Muscle of leg (tissue), 11 donors: ENCODE measurements around the gene BRMS1L. TPM values are rescaled to one million over a fixed set of nuclear protein-coding genes. Genes with fewer than 3 reads are reported as not detected.

Experiments
- DNase-seq: peaks from one replicate; pipeline ENCODE4 v3.0.0; 2013
- H3K27ac ChIP-seq: one replicate; pipeline ENCODE4 v1.5.1; 2013; ENCODE audit warnings: mild to moderate bottlenecking, low read length, control low read depth
- H3K27me3 ChIP-seq: one replicate; pipeline ENCODE4 v1.6.1; 2013; ENCODE audit warnings: low read length; ENCODE audit not compliant: control insufficient read depth, insufficient read depth
- H3K36me3 ChIP-seq: one replicate; pipeline ENCODE4 v1.6.1; 2013; ENCODE audit warnings: low read length; ENCODE audit not compliant: control insufficient read depth, insufficient read depth
- H3K4me1 ChIP-seq: one replicate; pipeline ENCODE4 v1.6.1; 2013; ENCODE audit warnings: low read length; ENCODE audit not compliant: control insufficient read depth, insufficient read depth
- H3K4me3 ChIP-seq: one replicate; pipeline ENCODE4 v1.5.1; 2013; ENCODE audit warnings: low read length, control low read depth
- H3K9me3 ChIP-seq: replicated peaks from 2 replicates; pipeline ENCODE4 v1.6.1; 2013; ENCODE audit warnings: low read depth, low read length; ENCODE audit not compliant: control insufficient read depth
- WGBS: methylation state at CpG from one replicate; pipeline ENCODE4 v1.1.5; 2013; ENCODE audit warnings: missing lambda C conversion rate; ENCODE audit not compliant: insufficient coverage; 5-methylcytosine and 5-hydroxymethylcytosine counted together
- polyA plus RNA-seq, 8 donors: library from polyadenylated mRNA; unstranded; fragments of 120-200 nt; gene quantifications; one replicate each; pipeline versions ENCODE4 v1.2.1 to v1.2.3, GENCODE V29; 2013; ENCODE audit warnings: inconsistent platforms in 1 of 8, low replicate concordance in 1 of 8; ENCODE audit not compliant: insufficient read length in 8 of 8, insufficient read depth in 1 of 8
- total RNA-seq: library from RNA; stranded (reverse); fragments of 120-200 nt; gene quantifications from one replicate; pipeline ENCODE4 v1.2.4, GENCODE V29; 2013

Gene BRMS1L
- total and polyA plus RNA-seq, 9 donors: 9.0 to 21.1 (median 18.7) TPM

DNA sequence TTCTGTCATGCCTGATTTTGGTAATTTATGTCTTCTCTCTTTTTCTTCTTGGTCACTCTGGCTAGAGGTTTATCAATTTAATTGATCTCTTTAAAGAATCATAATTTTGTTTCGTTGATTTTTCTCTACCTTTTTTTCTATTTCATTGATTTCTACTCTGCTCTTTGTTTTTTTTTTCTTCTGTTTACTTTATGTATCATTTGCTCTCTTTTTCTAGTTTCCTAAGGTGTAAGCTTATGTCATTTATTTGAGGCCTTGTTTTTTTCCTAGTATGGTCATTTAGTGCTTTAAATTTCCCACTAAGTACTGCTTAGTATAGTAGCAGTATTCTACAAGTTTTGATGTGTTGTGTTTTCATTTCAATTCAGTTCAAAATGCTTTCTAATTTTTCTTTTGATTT, 89.6 kb downstream of the BRMS1L start:
- Histone ChIP-seq H3K4me1 (no peaks in the 10 kb centered on the region), H3K27ac (no peak overlapping the region), H3K9me3 (no peaks in the 10 kb centered on the region), H3K27me3 (no peaks in the 10 kb centered on the region), H3K4me3 (no peak overlapping the region), H3K36me3 (no peaks in the 10 kb centered on the region)
- DNase-seq: no peak
- no CpG with 5 or more reads among the region's 1 CpG for WGBS

Other genes with a start within 250 kb of the BRMS1L start
- 46.0 TPM for gene RALGAPA1, start 17.0 kb upstream of the BRMS1L start, total RNA-seq
- gene RALGAPA1, start 17.0 kb upstream of the BRMS1L start, polyA plus RNA-seq: 10 to 100 TPM; 20.0 to 26.5 (median 23.5) TPM